ENCODE measurements around the gene GOLT1A.

Gene GOLT1A

DNA sequence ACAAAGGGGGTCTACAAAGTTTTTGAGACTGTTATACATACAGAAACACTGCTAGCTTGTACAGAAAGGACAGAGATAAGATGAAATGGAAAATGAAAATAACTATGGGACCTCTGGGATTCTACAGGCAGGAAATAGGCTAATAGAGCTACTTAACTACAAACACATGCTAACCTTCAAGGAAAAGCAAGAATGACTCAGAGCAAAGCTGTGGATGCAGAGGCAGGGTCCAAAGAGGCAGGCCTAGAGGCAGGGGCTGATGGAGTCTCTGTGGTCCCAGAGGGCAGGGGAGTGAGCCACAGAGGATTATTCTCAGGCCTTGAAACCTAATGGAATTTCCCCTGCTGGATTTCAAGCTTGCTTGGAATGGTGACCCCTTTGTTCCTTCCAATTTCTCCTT lies 18.7 kb upstream of the GOLT1A start:
- TF ChIP-seq, protein P1, sequence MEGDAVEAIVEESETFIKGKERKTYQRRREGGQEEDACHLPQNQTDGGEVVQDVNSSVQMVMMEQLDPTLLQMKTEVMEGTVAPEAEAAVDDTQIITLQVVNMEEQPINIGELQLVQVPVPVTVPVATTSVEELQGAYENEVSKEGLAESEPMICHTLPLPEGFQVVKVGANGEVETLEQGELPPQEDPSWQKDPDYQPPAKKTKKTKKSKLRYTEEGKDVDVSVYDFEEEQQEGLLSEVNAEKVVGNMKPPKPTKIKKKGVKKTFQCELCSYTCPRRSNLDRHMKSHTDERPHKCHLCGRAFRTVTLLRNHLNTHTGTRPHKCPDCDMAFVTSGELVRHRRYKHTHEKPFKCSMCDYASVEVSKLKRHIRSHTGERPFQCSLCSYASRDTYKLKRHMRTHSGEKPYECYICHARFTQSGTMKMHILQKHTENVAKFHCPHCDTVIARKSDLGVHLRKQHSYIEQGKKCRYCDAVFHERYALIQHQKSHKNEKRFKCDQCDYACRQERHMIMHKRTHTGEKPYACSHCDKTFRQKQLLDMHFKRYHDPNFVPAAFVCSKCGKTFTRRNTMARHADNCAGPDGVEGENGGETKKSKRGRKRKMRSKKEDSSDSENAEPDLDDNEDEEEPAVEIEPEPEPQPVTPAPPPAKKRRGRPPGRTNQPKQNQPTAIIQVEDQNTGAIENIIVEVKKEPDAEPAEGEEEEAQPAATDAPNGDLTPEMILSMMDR (IDR thresholded peaks at IDR 0.05; ENCODE audit: insufficient read depth, low read depth, low read length, missing control alignments) = no peak
- no peak for DNase-seq (ENCODE audit: low read depth)
- H3K4me3 ChIP-seq (ENCODE audit: low read depth, low read length) = no peak overlapping the region

DNA sequence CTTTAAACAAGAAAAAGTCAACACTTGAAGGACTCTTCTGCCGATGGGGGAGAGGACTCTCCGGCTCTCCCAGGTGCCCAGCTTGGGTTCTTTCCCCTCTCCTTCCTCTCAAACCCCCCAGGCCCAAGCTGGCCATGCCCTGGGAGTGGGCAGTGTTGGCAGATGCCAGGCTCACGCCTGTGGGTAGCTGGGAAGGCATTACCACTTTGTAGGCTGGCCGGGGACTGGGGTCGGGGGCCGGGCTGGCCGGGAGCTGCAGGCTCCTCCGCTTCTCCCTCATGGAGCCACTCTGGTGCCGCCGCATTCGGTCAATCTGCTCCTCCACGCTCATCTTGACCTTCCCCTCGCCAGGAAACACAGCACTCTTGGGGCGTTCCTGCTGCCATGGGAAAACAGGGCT lies 16.4 kb upstream of the GOLT1A start:
- TF ChIP-seq, protein P1 (IDR thresholded peaks at IDR 0.05; ENCODE audit: insufficient read depth, low read depth, low read length, missing control alignments) = no peak
- no peak overlapping the region for H3K4me3 ChIP-seq (ENCODE audit: low read depth, low read length)

DNA sequence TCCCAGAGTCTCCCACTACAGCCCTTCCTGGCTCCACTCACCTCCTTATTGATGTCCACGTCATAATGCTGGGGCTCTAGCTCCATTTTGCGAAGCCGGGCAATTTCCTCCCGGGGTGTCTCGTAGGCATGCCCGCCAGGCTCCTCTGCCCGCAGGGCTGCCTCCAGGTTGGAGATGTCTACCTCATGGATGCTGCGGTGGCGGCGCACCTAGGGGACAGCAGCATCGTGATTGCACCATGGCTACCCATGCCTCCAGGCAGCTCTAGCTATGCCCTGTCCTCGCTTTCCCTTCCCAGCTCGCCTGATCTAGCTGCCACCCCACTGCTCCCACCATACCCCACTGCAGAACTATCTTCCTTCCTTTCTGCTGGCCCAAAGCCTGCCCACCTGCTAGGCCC lies 15.1 kb upstream of the GOLT1A start:
- DNase-seq (ENCODE audit: low read depth) = no peak
- TF ChIP-seq, protein P1 (IDR thresholded peaks at IDR 0.05; ENCODE audit: insufficient read depth, low read depth, low read length, missing control alignments) = no peak
- no peak overlapping the region for H3K4me3 ChIP-seq (ENCODE audit: low read depth, low read length)

More for the DNA sequence above, 16.4 kb upstream of the GOLT1A start:
- DNase-seq (ENCODE audit: low read depth) = no peak

DNA sequence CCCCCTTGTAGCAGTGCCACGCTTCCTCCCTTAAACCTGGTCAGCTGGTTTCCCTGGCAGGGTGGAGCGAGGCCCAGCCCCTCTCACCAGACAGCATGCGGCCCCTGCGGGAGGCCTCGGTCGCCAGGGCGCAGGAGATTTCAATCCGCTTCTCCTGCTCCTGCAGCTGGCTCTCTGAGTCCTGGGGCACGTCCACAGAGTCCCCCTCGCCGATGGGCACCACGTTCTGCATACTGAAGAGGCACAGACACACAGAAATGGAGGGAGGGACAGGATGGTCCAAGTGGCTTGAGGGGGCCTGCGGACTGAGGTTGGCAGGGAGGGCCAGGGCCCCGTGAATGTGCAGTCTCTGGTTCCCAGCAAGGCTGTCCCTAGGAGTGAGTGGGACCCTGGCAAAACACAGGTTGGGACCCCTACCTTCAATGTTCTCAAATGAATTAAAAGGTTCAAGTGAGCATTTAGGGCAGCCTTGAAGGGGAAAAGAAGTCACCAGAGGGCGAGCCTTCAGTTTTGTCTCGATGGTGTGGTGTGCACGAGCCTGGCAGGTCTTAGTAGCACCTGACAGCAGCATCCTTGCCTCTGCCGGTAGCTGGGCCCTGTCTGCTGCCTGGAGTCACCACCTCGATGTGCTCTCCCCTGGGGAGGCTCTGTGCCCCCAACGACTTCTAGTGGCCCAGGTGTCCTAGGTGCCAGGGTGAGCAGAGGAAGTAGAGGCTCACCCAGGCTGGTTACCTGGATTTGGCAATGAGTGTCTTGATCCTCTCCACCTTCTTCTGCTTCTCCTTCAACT lies 14.4 kb upstream of the GOLT1A start:
- H3K4me3 ChIP-seq (ENCODE audit: low read depth, low read length) = no peak overlapping the region
- TF ChIP-seq, protein P1 (IDR thresholded peaks at IDR 0.05; ENCODE audit: insufficient read depth, low read depth, low read length, missing control alignments) = no peak
- DNase-seq (ENCODE audit: low read depth) = no peak

DNA sequence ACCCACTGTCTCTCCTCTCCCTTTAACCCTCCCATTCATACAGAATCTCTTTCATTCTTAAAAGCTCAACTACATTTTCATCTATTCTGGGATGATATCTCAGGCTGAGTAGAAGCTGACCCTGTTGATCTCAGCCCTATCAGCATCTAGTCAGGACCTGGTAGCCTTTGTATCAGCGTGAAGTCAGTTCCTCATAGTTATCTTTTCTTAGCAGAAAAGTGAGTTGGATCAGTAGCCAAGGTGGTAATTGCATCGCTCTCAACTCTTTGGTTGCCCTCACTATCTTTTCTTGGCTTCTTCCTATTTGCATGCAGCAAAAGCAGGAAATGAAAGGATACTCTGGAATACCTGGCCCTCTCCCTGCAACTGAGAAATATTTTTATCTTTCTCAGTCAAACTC lies 13.6 kb upstream of the GOLT1A start:
- TF ChIP-seq, protein P1 (IDR thresholded peaks at IDR 0.05; ENCODE audit: insufficient read depth, low read depth, low read length, missing control alignments) = no peak
- no peak overlapping the region for H3K4me3 ChIP-seq (ENCODE audit: low read depth, low read length)
- DNase-seq (ENCODE audit: low read depth) = no peak

DNA sequence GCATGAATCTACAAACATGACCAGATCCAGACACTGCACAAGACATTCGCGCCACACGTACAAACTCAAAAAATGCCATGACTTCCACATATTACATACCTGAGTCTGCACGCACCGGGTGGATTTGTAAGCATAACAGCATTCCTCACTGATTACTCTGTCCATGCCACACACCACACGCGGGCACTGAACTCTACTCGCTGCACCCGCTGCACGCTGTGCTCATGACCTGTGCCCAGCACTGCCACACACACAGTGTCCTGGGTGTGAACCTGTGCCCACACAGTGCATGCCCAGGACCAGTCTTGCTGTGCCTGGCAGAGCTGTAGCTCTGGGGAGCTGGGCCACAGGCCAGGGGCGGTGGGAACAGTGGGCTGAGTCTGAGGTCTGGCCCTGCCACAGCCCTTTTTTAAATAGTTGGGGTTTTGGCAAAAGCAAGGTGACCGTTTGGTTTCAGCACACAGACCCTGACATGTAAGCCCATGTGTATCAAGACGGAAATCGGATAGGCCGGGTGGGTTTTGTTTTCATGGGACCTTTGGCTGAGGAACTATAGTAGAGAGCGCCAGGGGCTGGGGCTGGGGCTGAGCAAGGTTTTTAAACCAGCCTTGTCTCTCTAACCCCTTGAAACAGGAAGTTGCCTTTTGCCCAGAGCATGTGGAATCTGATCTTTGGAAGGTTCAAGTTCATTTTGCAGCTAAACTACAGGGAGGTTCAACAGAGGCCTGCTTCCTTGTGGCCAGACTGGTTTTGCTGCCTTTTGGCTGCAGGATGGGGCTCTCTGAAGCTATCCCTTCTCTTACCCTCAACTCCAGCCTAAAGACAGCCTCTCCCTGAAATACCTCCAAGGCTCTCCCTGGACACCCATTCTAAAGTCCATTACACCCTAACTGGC lies 12.3 kb upstream of the GOLT1A start:
- TF ChIP-seq, protein P1 (IDR thresholded peaks at IDR 0.05; ENCODE audit: insufficient read depth, low read depth, low read length, missing control alignments) = no peak
- DNase-seq (ENCODE audit: low read depth) = no peak
- H3K4me3 ChIP-seq (ENCODE audit: low read depth, low read length) = no peak overlapping the region

Measured in GM12865 (cell line).